CD14-positive monocyte (primary cell): ENCODE data around the gene STIM1. TPM values are rescaled to one million over a fixed set of nuclear protein-coding genes. Genes with fewer than 3 reads are reported as not detected.
A peak's percentile ranks its signal among the peaks of the same experiment; 100 is the strongest.

Source experiments
- DNase-seq, 3 donors: peaks; one replicate each; pipeline ENCODE4 v3.0.0-alpha.2; 2011 to 2022
- H2AFZ ChIP-seq: 2 replicates; pipeline ENCODE4 v1.6.0; 2012; ENCODE audit warnings: mild to moderate bottlenecking, low read depth, low read length, inconsistent platforms; ENCODE audit not compliant: insufficient read depth, poor library complexity, severe bottlenecking
- H3K27ac ChIP-seq, 2 donors: 1 replicate in 1 of 2; 2 replicates in 1 of 2; pipeline ENCODE4 v1.5.1; 2012 to 2013; ENCODE audit warnings: low read length in 2 of 2, control low read depth in 1 of 2, inconsistent platforms in 1 of 2, low read depth in 1 of 2, mild to moderate bottlenecking in 1 of 2
- H3K27me3 ChIP-seq, 2 donors: one replicate each; pipeline versions ENCODE4 v1.6.0 to v1.6.1; 2011 to 2013; ENCODE audit warnings: low read length in 2 of 2; ENCODE audit not compliant: control insufficient read depth in 2 of 2, insufficient read depth in 2 of 2
- H3K36me3 ChIP-seq, 2 donors: replicated peaks in 1 of 2; 1 replicate in 1 of 2; 2 replicates in 1 of 2; pipeline versions ENCODE4 v1.5.1 to v1.6.1; 2012 to 2013; ENCODE audit warnings: low read length in 2 of 2, control low read depth in 1 of 2, inconsistent platforms in 1 of 2, mild to moderate bottlenecking in 1 of 2; ENCODE audit not compliant: insufficient read depth in 2 of 2, control insufficient read depth in 1 of 2
- H3K4me1 ChIP-seq, 2 donors: 1 replicate in 1 of 2; 2 replicates in 1 of 2; pipeline versions ENCODE4 v1.5.1 to v1.6.1; 2012 to 2013; ENCODE audit warnings: low read length in 2 of 2, control low read depth in 1 of 2, inconsistent platforms in 1 of 2, mild to moderate bottlenecking in 1 of 2, moderate library complexity in 1 of 2; ENCODE audit not compliant: insufficient read depth in 2 of 2, control insufficient read depth in 1 of 2
- H3K4me2 ChIP-seq: replicated peaks from 2 replicates; pipeline ENCODE3; 2012; ENCODE audit warnings: low read length, moderate library complexity, mild to moderate bottlenecking; ENCODE audit not compliant: poor library complexity, severe bottlenecking; ENCODE audit errors: extremely low read depth
- H3K4me3 ChIP-seq, 3 experiments: fragments of 200-600 bp in 1 of 3; sonication (generic) in 1 of 3; replicated peaks in 1 of 3; 1 replicate in 2 of 3; 2 replicates in 1 of 3; pipeline ENCODE4 v1.5.1; 2011 to 2013; ENCODE audit warnings: low read length in 3 of 3, mild to moderate bottlenecking in 3 of 3, control low read depth in 2 of 3, low read depth in 2 of 3, inconsistent platforms in 1 of 3, moderate library complexity in 1 of 3
- H3K79me2 ChIP-seq: 2 replicates; pipeline ENCODE4 v1.6.0; 2012; ENCODE audit warnings: mild to moderate bottlenecking, control low read depth, inconsistent platforms, low read length, moderate library complexity; ENCODE audit not compliant: insufficient read depth
- H3K9ac ChIP-seq: 2 replicates; pipeline ENCODE4 v1.6.0; 2017; ENCODE audit warnings: low read length, mild to moderate bottlenecking; ENCODE audit not compliant: insufficient read depth, poor library complexity, severe bottlenecking
- H3K9me3 ChIP-seq, 2 donors: replicated peaks in 1 of 2; 1 replicate in 1 of 2; 2 replicates in 1 of 2; pipeline versions ENCODE4 v1.5.1 to v1.6.1; 2012 to 2013; ENCODE audit warnings: low read length in 2 of 2, control low read depth in 1 of 2; ENCODE audit not compliant: control insufficient read depth in 1 of 2, insufficient read depth in 1 of 2
- H4K20me1 ChIP-seq: 2 replicates; pipeline ENCODE4 v1.6.0; 2012; ENCODE audit warnings: mild to moderate bottlenecking, low read length, control low read depth, moderate library complexity; ENCODE audit not compliant: insufficient read depth
- H3K27ac Mint-ChIP-seq, 7 donors: one replicate each; pipeline ENCODE4 v1.8.0; 2020; ENCODE audit warnings: mild to moderate bottlenecking in 7 of 7, mixed read lengths in 7 of 7, moderate library complexity in 6 of 7, inconsistent platforms in 2 of 7
- H3K27me3 Mint-ChIP-seq, 3 donors: one replicate each; pipeline ENCODE4 v1.8.0; 2021 to 2022; ENCODE audit warnings: low read depth in 3 of 3, mild to moderate bottlenecking in 3 of 3, mixed read lengths in 3 of 3, moderate library complexity in 3 of 3, inconsistent platforms in 1 of 3
- H3K36me3 Mint-ChIP-seq, 2 donors: one replicate each; pipeline ENCODE4 v1.8.0; 2020; ENCODE audit warnings: mixed read lengths in 2 of 2, inconsistent platforms in 1 of 2, mild to moderate bottlenecking in 1 of 2
- H3K4me1 Mint-ChIP-seq: one replicate; pipeline ENCODE4 v1.8.0; 2020; ENCODE audit warnings: mild to moderate bottlenecking, mixed read lengths
- H3K4me3 Mint-ChIP-seq, 2 donors: one replicate each; pipeline ENCODE4 v1.8.0; 2020; ENCODE audit warnings: mild to moderate bottlenecking in 2 of 2, mixed read lengths in 2 of 2, moderate library complexity in 1 of 2
- H3K9me3 Mint-ChIP-seq, 7 donors: one replicate each; pipeline ENCODE4 v1.8.0; 2020 to 2022; ENCODE audit warnings: mixed read lengths in 7 of 7, mild to moderate bottlenecking in 6 of 7, moderate library complexity in 6 of 7, inconsistent platforms in 2 of 7
- CTCF ChIP-seq: fragments of 200-600 bp; IDR thresholded peaks from one replicate; pipeline ENCODE4 v1.8.0; 2022; ENCODE audit warnings: antibody characterized with exemption, mild to moderate bottlenecking
- WGBS: methylation state at CpG from one replicate; pipeline ENCODE4 v1.1.5; 2013; ENCODE audit warnings: missing lambda C conversion rate; ENCODE audit not compliant: insufficient coverage; 5-methylcytosine and 5-hydroxymethylcytosine counted together
- intact Hi-C, 2 donors: fragments of 100-400 bp; cut with micrococcal nuclease; formaldehyde crosslinking; loops; one replicate each; pipeline versions ENCODE4 v1.15.0 to v1.15.1; 2023
- polyA plus RNA-seq, 3 donors: library from polyadenylated mRNA; depleted of rRNA in 1 of 3; unstranded in 2 of 3; stranded (reverse) in 1 of 3; fragments of 300-500 nt in 2 of 3; fragments of >200 nt in 1 of 3; fragmentation: Illumina TruSeq in 2 of 3; gene quantifications; 1 replicate in 2 of 3; 2 replicates in 1 of 3; pipeline ENCODE4 v1.2.3, GENCODE V29; 2012 to 2021

Gene STIM1
- polyA plus RNA-seq, 3 donors, result 14.0 to 68.6 (median 21.0) TPM

DNA sequence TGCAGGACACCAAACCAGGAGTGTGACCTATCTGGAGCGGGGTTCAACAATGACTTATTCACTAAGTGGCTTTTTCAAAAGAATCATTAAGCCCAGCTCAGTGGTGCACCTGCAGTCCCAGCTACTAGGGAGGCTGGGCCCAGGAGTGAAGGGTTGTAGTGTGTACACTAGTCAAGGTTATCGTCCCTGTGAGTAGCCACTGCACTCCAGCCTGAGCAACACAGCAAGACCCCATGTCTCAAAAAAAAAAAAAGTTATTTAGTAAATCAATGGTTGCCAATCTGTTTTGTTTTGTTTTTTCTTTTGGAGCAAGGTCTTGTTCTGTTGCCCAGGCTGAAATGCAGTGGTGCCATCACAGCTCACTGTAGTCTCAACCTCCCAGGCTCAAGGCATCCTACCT, 22.6 kb upstream of the STIM1 start:
- no peak for DNase-seq
- Mint-ChIP-seq H3K27me3 (no peaks in the 10 kb centered on the region), H3K9me3 (peaks cover 0 to 3% (median 0%) of the 10 kb centered on the region in 7 donors), H3K27ac (peak overlapping the region; percentile 92 to 99 (median 96)), H3K36me3 (peaks cover 57 to 73% of the 10 kb centered on the region in 2 donors), H3K4me3 (peak overlapping the region in 1 of 2 donors; percentile 51), H3K4me1 (peaks cover 85% of the 10 kb centered on the region)
- WGBS, result no CpG with 5 or more reads among the region's 2 CpGs
- H3K79me2 ChIP-seq, result peaks cover 100% of the 10 kb centered on the region
- peak overlapping the region; percentile 96 for H3K4me2 ChIP-seq
- peaks cover 25 to 42% of the 10 kb centered on the region in 2 donors for H3K36me3 ChIP-seq
- no peaks in the 10 kb centered on the region for H3K27me3 ChIP-seq
- TF ChIP-seq CTCF, result no peak
- no peak overlapping the region for H2AFZ ChIP-seq
- H3K27ac ChIP-seq, result peak overlapping the region; percentile 45 to 97
- H3K9ac ChIP-seq, result peak overlapping the region; percentile 11
- peaks cover 100% of the 10 kb centered on the region for H4K20me1 ChIP-seq
- intact Hi-C loops, result no loop called here
- H3K4me1 ChIP-seq, result peaks cover 88 to 92% of the 10 kb centered on the region in 2 donors
- H3K4me3 ChIP-seq, result peak overlapping the region in 1 of 3 experiments; percentile 100
- no peaks in the 10 kb centered on the region for H3K9me3 ChIP-seq

- Histone ChIP-seq H3K9ac (no peak overlapping the region), H3K27ac (peak overlapping the region; percentile 45 to 97), H3K79me2 (peaks cover 100% of the 10 kb centered on the region), H3K4me2 (peak overlapping the region; percentile 96), H3K4me1 (peaks cover 94 to 96% of the 10 kb centered on the region in 2 donors), H3K4me3 (peak overlapping the region in 1 of 3 experiments; percentile 100), H2AFZ (no peak overlapping the region), H3K36me3 (peaks cover 19 to 36% of the 10 kb centered on the region in 2 donors), H4K20me1 (peaks cover 100% of the 10 kb centered on the region), H3K27me3 (no peaks in the 10 kb centered on the region), H3K9me3 (no peaks in the 10 kb centered on the region)
- DNase-seq, result no peak
- Mint-ChIP-seq H3K9me3 (peaks cover 0 to 3% (median 0%) of the 10 kb centered on the region in 7 donors), H3K36me3 (peaks cover 52 to 67% of the 10 kb centered on the region in 2 donors), H3K27ac (peak overlapping the region; percentile 87 to 99 (median 95)), H3K4me3 (peak overlapping the region; percentile 96 to 98), H3K4me1 (peaks cover 90% of the 10 kb centered on the region), H3K27me3 (no peaks in the 10 kb centered on the region)
- intact Hi-C loops, result no loop called here
- no CpG with 5 or more reads among the region's 2 CpGs for WGBS
- no peak for TF ChIP-seq CTCF
Observed at GRCh38 chr11:3833449-3833848, 22.0 kb upstream of the STIM1 start.
